Colonic mucosa (tissue), 4 donors: ENCODE results near the gene BCL11A. TPM values are rescaled to one million over a fixed set of nuclear protein-coding genes. Genes with fewer than 3 reads are reported as not detected.

ENCODE experiments used
- DNase-seq: peaks from one replicate; pipeline ENCODE4 v3.0.0-alpha.2; 2020
- H3K27ac ChIP-seq: fragments of 200-600 bp; one replicate; pipeline ENCODE4 v1.8.0; 2021
- H3K27me3 ChIP-seq: fragments of 200-600 bp; one replicate; pipeline ENCODE4 v1.8.0; 2021
- H3K36me3 ChIP-seq: fragments of 200-600 bp; one replicate; pipeline ENCODE4 v1.8.0; 2021
- H3K4me1 ChIP-seq: fragments of 200-600 bp; one replicate; pipeline ENCODE4 v1.8.0; 2021; ENCODE audit warnings: mild to moderate bottlenecking
- H3K4me3 ChIP-seq: fragments of 200-600 bp; one replicate; pipeline ENCODE4 v1.8.0; 2021
- H3K9ac ChIP-seq, 2 donors: one replicate each; pipeline ENCODE4 v1.7.0; 2013; ENCODE audit warnings: control low read depth in 2 of 2, low read depth in 2 of 2, low read length in 2 of 2
- H3K9me3 ChIP-seq: fragments of 200-600 bp; one replicate; pipeline ENCODE4 v1.8.0; 2021
- CTCF ChIP-seq: fragments of 200-600 bp; IDR thresholded peaks from one replicate; pipeline ENCODE4 v1.8.0; 2022; ENCODE audit warnings: antibody characterized with exemption, mild to moderate bottlenecking
- intact Hi-C: fragments of 100-400 bp; cut with DNase I; formaldehyde crosslinking; loops from one replicate; pipeline ENCODE4 v1.14.1; 2022
- total RNA-seq, 2 donors: library from RNA; stranded (reverse); fragmentation: NEBNext Ultra II Directional in 1 of 2; extraction: Animal tissue kit (Norgen Biotek cat#: 25700) in 1 of 2; gene quantifications; one replicate each; pipeline ENCODE4 v1.2.1, GENCODE V29; 2021
- donor health status: healthy.
- donor health status: DM: no; HTN: no; CAD: no.
- donor health status: DM: no; HTN: no; CAD: no.

The BCL11A gene
- total RNA-seq, 2 donors from 2014 or later, result 22.9 to 27.1 TPM

- intact Hi-C loops, result no loop called here
- H3K27me3 ChIP-seq, result no peaks in the 10 kb centered on the region
- DNase-seq, result no peak
- H3K4me1 ChIP-seq, result peaks cover 2% of the 10 kb centered on the region
- no peaks in the 10 kb centered on the region for H3K36me3 ChIP-seq
- no peak overlapping the region for H3K27ac ChIP-seq
- H3K4me3 ChIP-seq, result no peak overlapping the region
- H3K9me3 ChIP-seq, result no peaks in the 10 kb centered on the region
- H3K9ac ChIP-seq, result no peak overlapping the region
- TF ChIP-seq CTCF, result no peak
These were observed 29.5 kb downstream of the BCL11A start for GRCh38 chr2:60523963-60524362.

GRCh38 chr2:60522462-60522861 lies 31.0 kb downstream of the BCL11A start:
- Histone ChIP-seq H3K27me3 (no peaks in the 10 kb centered on the region), H3K9ac (no peak overlapping the region), H3K27ac (no peak overlapping the region), H3K9me3 (no peaks in the 10 kb centered on the region), H3K4me3 (no peak overlapping the region), H3K4me1 (no peaks in the 10 kb centered on the region), H3K36me3 (no peaks in the 10 kb centered on the region)
- intact Hi-C loops, result no loop called here
- DNase-seq, result no peak
- TF ChIP-seq CTCF, result no peak

- Histone ChIP-seq H3K36me3 (no peaks in the 10 kb centered on the region), H3K9me3 (no peaks in the 10 kb centered on the region), H3K27me3 (no peaks in the 10 kb centered on the region), H3K4me1 (no peaks in the 10 kb centered on the region), H3K4me3 (no peak overlapping the region), H3K27ac (no peak overlapping the region), H3K9ac (no peak overlapping the region)
- intact Hi-C loops, result no loop called here
- no peak for DNase-seq
- TF ChIP-seq CTCF, result no peak
These were observed 31.8 kb downstream of the BCL11A start for GRCh38 chr2:60521626-60522025.

GRCh38 chr2:60520917-60521539 lies 32.4 kb downstream of the BCL11A start:
- intact Hi-C loops, result no loop called here
- no peak for DNase-seq
- no peak overlapping the region for H3K27ac ChIP-seq
- H3K9me3 ChIP-seq, result no peaks in the 10 kb centered on the region
- no peaks in the 10 kb centered on the region for H3K36me3 ChIP-seq
- no peaks in the 10 kb centered on the region for H3K4me1 ChIP-seq
- no peak for TF ChIP-seq CTCF
- H3K27me3 ChIP-seq, result no peaks in the 10 kb centered on the region
- no peak overlapping the region for H3K9ac ChIP-seq
- H3K4me3 ChIP-seq, result no peak overlapping the region

- H3K36me3 ChIP-seq, result no peaks in the 10 kb centered on the region
- no peak for DNase-seq
- H3K27ac ChIP-seq, result no peak overlapping the region
- H3K4me3 ChIP-seq, result no peak overlapping the region
- no peak overlapping the region for H3K9ac ChIP-seq
- intact Hi-C loops, result no loop called here
- TF ChIP-seq CTCF, result no peak
- H3K4me1 ChIP-seq, result no peaks in the 10 kb centered on the region
- H3K9me3 ChIP-seq, result no peaks in the 10 kb centered on the region
- H3K27me3 ChIP-seq, result no peaks in the 10 kb centered on the region
These were observed 33.1 kb downstream of the BCL11A start for GRCh38 chr2:60520151-60520876.
